ENCODE data around the gene STAB1. TPM values are rescaled to one million over a fixed set of nuclear protein-coding genes. Genes with fewer than 3 reads are reported as not detected.

The STAB1 gene
- total and polyA plus RNA-seq, 2 experiments from 2014 or later = 0.90 to 1.9 TPM

- H3K4me1 Mint-ChIP-seq = peaks cover 8% of the 10 kb centered on the region; the same call in 2 of the 3 replicates
- Histone ChIP-seq H3K27me3 (ENCODE audit: insufficient read depth) (no peaks in the 10 kb centered on the region), H3F3A (replicated peaks; ENCODE audit: low read depth) (no peaks in the 10 kb centered on the region), H3K4me1 (ENCODE audit: insufficient read depth) (no peaks in the 10 kb centered on the region), H3K36me3 (ENCODE audit: insufficient read depth) (no peaks in the 10 kb centered on the region), H3K4me2 (no peak overlapping the region), H4K20me1 (replicated peaks; ENCODE audit: insufficient read depth) (no peaks in the 10 kb centered on the region), H3K79me2 (replicated peaks; ENCODE audit: insufficient read depth) (no peaks in the 10 kb centered on the region), H3K27ac (ENCODE audit: low read depth) (no peak overlapping the region), H2AFZ (no peak overlapping the region), H3K4me3 (no peak overlapping the region), H3K9me2 (ENCODE audit: insufficient read depth) (no peaks in the 10 kb centered on the region)
- peak; percentile 11 for ATAC-seq
- H3K4me3 Mint-ChIP-seq = no peak overlapping the region
- H3K36me3 Mint-ChIP-seq (ENCODE audit: low read depth) = peaks cover 28% of the 10 kb centered on the region
- no peak overlapping the region for H3K27ac Mint-ChIP-seq
- H3K27me3 Mint-ChIP-seq (ENCODE audit: insufficient read depth, low read depth, poor library complexity) = peaks cover 15% of the 10 kb centered on the region
- DNase-seq (ENCODE audit: low spot score) = no peak
- no peak for TF ChIP-seq REST (IDR thresholded peaks at IDR 0.05; ENCODE audit: unreplicated experiment)
- no peak for TF ChIP-seq STAT1 (IDR thresholded peaks at IDR 0.05; ENCODE audit: unreplicated experiment)
- no peak for TF ChIP-seq JUNB (IDR thresholded peaks at IDR 0.05; ENCODE audit: unreplicated experiment)
- no peak for TF ChIP-seq CTCF (conservative IDR thresholded peaks at IDR 0.05; ENCODE audit: low read depth in 2 of 2)
- TF ChIP-seq EZH2phosphoT487 (IDR thresholded peaks at IDR 0.05; ENCODE audit: unreplicated experiment) = no peak
- TF ChIP-seq ZNF331 (CRISPR knock-in tag; IDR thresholded peaks at IDR 0.05; ENCODE audit: low read depth) = no peak
- no peak; the same call in 1 of the 2 replicates for TF ChIP-seq POLR2AphosphoS5 (IDR thresholded peaks at IDR 0.05; ENCODE audit: low read depth)
- no peak for TF ChIP-seq ZNF462 (CRISPR knock-in tag; IDR thresholded peaks at IDR 0.05)
- no peak for TF ChIP-seq CREB1 (CRISPR knock-in tag; IDR thresholded peaks at IDR 0.05; ENCODE audit: low read depth)
- TF ChIP-seq ZNF114 (CRISPR knock-in tag; IDR thresholded peaks at IDR 0.05) = no peak
- TF ChIP-seq EZH2 (IDR thresholded peaks at IDR 0.05; ENCODE audit: low read depth, unreplicated experiment) = no peak
- TF ChIP-seq ETS1 (IDR thresholded peaks at IDR 0.05) = no peak
- TF ChIP-seq NANOG (IDR thresholded peaks at IDR 0.05; ENCODE audit: borderline replicate concordance) = no peak
- no peaks in the 10 kb centered on the region for H3K9me3 Mint-ChIP-seq
These were observed 1.7 kb upstream of the STAB1 start for GRCh38 chr3:52493232-52494017.
